Liver (tissue), 3 donors: Measurements from ENCODE around the gene ZDHHC5.

Experiments
- CTCF ChIP-seq: fragments of 150-350 bp; IDR thresholded peaks from 2 replicates; pipeline ENCODE4 v1.5.1; 2017; ENCODE audit warnings: improper control_type of control experiment, low read depth, low read length; ENCODE audit not compliant: missing input control
- JUND ChIP-seq, 2 donors: IDR thresholded peaks; 2 replicates each; pipeline ENCODE4 v1.6.1; 2016; ENCODE audit warnings: antibody characterized with exemption in 2 of 2
- TF ChIP-seq, protein P1 (sequence below): IDR thresholded peaks from 2 replicates; pipeline ENCODE4 v1.6.1; 2016; ENCODE audit warnings: antibody characterized with exemption
- donor health status: healthy.
- donor health status: healthy.

GRCh38 chr11:57651408-57651807 is 16.5 kb upstream of the ZDHHC5 start:
- TF ChIP-seq JUND (IDR thresholded peaks at IDR 0.05) (no peak), CTCF (no peak)
- TF ChIP-seq, protein P1, sequence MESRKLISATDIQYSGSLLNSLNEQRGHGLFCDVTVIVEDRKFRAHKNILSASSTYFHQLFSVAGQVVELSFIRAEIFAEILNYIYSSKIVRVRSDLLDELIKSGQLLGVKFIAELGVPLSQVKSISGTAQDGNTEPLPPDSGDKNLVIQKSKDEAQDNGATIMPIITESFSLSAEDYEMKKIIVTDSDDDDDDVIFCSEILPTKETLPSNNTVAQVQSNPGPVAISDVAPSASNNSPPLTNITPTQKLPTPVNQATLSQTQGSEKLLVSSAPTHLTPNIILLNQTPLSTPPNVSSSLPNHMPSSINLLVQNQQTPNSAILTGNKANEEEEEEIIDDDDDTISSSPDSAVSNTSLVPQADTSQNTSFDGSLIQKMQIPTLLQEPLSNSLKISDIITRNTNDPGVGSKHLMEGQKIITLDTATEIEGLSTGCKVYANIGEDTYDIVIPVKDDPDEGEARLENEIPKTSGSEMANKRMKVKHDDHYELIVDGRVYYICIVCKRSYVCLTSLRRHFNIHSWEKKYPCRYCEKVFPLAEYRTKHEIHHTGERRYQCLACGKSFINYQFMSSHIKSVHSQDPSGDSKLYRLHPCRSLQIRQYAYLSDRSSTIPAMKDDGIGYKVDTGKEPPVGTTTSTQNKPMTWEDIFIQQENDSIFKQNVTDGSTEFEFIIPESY: no peak
